WTC11 (cell line): ENCODE results near the gene PRCD. TPM values are rescaled to one million over a fixed set of nuclear protein-coding genes. Genes with fewer than 3 reads are reported as not detected.
"Not testable (repeated sequence)": the region's sequence is repeated elsewhere in the genome, so short reads cannot be mapped to it uniquely, and the experiment has no call there.

ENCODE experiments used
- ATAC-seq: fragments of 200-7000 bp; cut with Tn5 transposase; 2 replicates; pipeline ENCODE4 v1.10.0; 2021; ENCODE audit warnings: mild to moderate bottlenecking, moderate library complexity
- CTCF ChIA-PET: fragments of 300-600 bp; sonication (Branson Sonifier 250); formaldehyde crosslinking; loops from one replicate; lab custom pipeline; 2021; ENCODE audit warnings: antibody characterized with exemption; lab: Charles Lee
- POLR2A ChIA-PET: fragments of 350-600 bp; sonication (Branson Sonifier 250); formaldehyde crosslinking; loops from one replicate; lab custom pipeline; 2021; ENCODE audit warnings: antibody characterized with exemption; lab: Charles Lee
- DNase-seq: peaks from one replicate; pipeline ENCODE4 v3.0.0; 2021; ENCODE audit warnings: low spot score
- H3K27ac Mint-ChIP-seq: 2 replicates; pipeline ENCODE4 v1.8.0; 2021; ENCODE audit warnings: mixed read lengths
- H3K27me3 Mint-ChIP-seq: 2 replicates; pipeline ENCODE4 v1.8.0; 2021; ENCODE audit warnings: low read depth, mild to moderate bottlenecking, moderate library complexity, mixed read lengths
- H3K36me3 Mint-ChIP-seq: 2 replicates; pipeline ENCODE4 v1.8.0; 2021; ENCODE audit warnings: mixed read lengths
- H3K4me1 Mint-ChIP-seq: 2 replicates; pipeline ENCODE4 v1.8.0; 2022; ENCODE audit warnings: mixed read lengths
- H3K4me3 Mint-ChIP-seq: 2 replicates; pipeline ENCODE4 v1.8.0; 2021; ENCODE audit warnings: mild to moderate bottlenecking, moderate library complexity, mixed read lengths
- H3K9me3 Mint-ChIP-seq: 2 replicates; pipeline ENCODE4 v1.8.0; 2021; ENCODE audit warnings: mixed read lengths
- CREB1 ChIP-seq: sonication (generic); formaldehyde crosslinking; IDR thresholded peaks from 2 replicates; pipeline ENCODE4 v1.8.0; 2023; ENCODE audit warnings: mild to moderate bottlenecking, missing genetic modification reagents
- GABPB1 ChIP-seq: sonication (generic); formaldehyde crosslinking; IDR thresholded peaks from 2 replicates; pipeline ENCODE4 v1.8.1; 2023; ENCODE audit warnings: mild to moderate bottlenecking, missing genetic modification reagents
- JAZF1 ChIP-seq: fragments of 250-450 bp; sonication (Bioruptor Pico); IDR thresholded peaks from 2 replicates; pipeline ENCODE4 v1.9.0; 2021; ENCODE audit warnings: moderate library complexity, mild to moderate bottlenecking, inconsistent platforms
- MYBL2 ChIP-seq: sonication (generic); formaldehyde crosslinking; IDR thresholded peaks from 2 replicates; pipeline ENCODE4 v1.8.1; 2023; ENCODE audit warnings: mild to moderate bottlenecking, moderate library complexity, missing genetic modification reagents
- NFATC4 ChIP-seq: fragments of 250-450 bp; sonication (Bioruptor Pico); IDR thresholded peaks from 2 replicates; pipeline ENCODE4 v1.9.0; 2021; ENCODE audit warnings: mild to moderate bottlenecking
- OVOL2 ChIP-seq: fragments of 250-450 bp; sonication (Bioruptor Pico); IDR thresholded peaks from 2 replicates; pipeline ENCODE4 v1.9.0; 2021; ENCODE audit warnings: mild to moderate bottlenecking, borderline replicate concordance
- PRRX2 ChIP-seq: fragments of 250-450 bp; sonication (Bioruptor Pico); IDR thresholded peaks from 2 replicates; pipeline ENCODE4 v1.8.0; 2021; ENCODE audit warnings: mild to moderate bottlenecking
- SMAD4 ChIP-seq: sonication (generic); formaldehyde crosslinking; IDR thresholded peaks from 2 replicates; pipeline ENCODE4 v1.8.0; 2022; ENCODE audit warnings: mild to moderate bottlenecking, missing genetic modification reagents
- TCF7 ChIP-seq: sonication (generic); formaldehyde crosslinking; IDR thresholded peaks from 2 replicates; pipeline ENCODE4 v1.8.0; 2022; ENCODE audit warnings: mild to moderate bottlenecking, low read depth, missing genetic modification reagents, moderate library complexity
- ZNF121 ChIP-seq: sonication (generic); formaldehyde crosslinking; IDR thresholded peaks from 2 replicates; pipeline ENCODE4 v1.8.0; 2023; ENCODE audit warnings: missing genetic modification reagents
- total RNA-seq: library from RNA; stranded (reverse); gene quantifications from 3 replicates; pipeline ENCODE4 v1.2.3, GENCODE V29; 2021
- TF ChIP-seq, protein P1 (sequence below): sonication (generic); formaldehyde crosslinking; IDR thresholded peaks from 2 replicates; pipeline ENCODE4 v1.8.0; 2022; ENCODE audit warnings: missing genetic modification reagents
- TF ChIP-seq, protein P2 (sequence below): sonication (generic); formaldehyde crosslinking; IDR thresholded peaks from 2 replicates; pipeline ENCODE4 v1.8.1; 2023; ENCODE audit warnings: mild to moderate bottlenecking, missing genetic modification reagents
- TF ChIP-seq, protein P3 (sequence below): fragments of 250-450 bp; sonication (Bioruptor Pico); conservative IDR thresholded peaks from 2 replicates; pipeline ENCODE4 v1.9.0; 2021; ENCODE audit warnings: mild to moderate bottlenecking
- TF ChIP-seq, protein P4 (sequence below): sonication (generic); formaldehyde crosslinking; IDR thresholded peaks from 2 replicates; pipeline ENCODE4 v1.8.0; 2023; ENCODE audit warnings: missing genetic modification reagents, mild to moderate bottlenecking, borderline replicate concordance

PRCD gene
- total RNA-seq, 1 experiment from 2014 or later, result 2.7 TPM

DNA sequence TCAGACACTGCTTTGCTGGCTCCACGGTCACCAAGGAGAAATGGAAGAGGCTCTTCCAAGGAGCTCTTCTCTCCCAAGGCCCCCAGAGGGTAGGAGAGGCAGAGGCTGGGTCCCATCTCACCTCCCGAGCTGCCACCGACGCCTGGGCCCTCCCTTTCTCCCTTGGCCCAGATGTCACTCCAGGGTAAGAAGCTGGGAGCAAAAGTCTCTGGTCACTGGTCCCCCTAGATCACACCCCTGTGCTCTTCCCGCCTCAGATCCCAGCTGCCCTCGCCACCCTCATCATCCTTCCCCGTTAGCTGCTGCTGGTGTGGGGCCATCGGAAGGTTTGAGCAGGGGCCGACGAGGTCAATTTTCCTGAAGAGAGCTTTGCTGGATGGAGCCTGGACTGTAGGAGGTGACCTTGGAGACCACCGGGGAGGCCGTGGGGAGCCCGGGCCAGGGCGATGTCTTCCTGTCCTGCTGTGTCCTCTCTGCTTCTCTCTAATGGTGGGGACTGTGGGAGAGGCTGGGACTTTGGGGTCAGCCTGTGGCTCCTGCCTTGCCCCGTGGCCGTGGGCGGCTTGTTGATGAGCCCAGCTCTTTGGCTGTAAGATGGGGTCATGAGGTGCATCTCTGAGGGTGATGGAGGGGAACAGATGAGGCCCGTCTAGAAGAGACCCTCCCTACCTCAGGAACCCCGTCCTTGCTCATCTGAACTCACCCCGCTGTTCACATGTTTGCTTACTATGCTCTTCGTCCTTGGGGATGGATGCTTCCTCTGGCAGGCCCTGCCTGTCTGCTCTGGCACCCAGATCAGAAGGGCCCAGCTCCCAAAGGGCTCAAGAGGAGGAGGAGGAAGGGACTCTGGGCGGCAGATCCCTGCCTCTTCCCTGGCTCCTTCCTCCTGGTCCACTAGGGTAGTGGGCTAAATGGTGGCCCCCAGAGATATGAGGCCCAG lies 27.2 kb upstream of the PRCD start:
- no peaks in the 10 kb centered on the region for H3K36me3 Mint-ChIP-seq
- no peak for DNase-seq
- TF ChIP-seq, protein P1, sequence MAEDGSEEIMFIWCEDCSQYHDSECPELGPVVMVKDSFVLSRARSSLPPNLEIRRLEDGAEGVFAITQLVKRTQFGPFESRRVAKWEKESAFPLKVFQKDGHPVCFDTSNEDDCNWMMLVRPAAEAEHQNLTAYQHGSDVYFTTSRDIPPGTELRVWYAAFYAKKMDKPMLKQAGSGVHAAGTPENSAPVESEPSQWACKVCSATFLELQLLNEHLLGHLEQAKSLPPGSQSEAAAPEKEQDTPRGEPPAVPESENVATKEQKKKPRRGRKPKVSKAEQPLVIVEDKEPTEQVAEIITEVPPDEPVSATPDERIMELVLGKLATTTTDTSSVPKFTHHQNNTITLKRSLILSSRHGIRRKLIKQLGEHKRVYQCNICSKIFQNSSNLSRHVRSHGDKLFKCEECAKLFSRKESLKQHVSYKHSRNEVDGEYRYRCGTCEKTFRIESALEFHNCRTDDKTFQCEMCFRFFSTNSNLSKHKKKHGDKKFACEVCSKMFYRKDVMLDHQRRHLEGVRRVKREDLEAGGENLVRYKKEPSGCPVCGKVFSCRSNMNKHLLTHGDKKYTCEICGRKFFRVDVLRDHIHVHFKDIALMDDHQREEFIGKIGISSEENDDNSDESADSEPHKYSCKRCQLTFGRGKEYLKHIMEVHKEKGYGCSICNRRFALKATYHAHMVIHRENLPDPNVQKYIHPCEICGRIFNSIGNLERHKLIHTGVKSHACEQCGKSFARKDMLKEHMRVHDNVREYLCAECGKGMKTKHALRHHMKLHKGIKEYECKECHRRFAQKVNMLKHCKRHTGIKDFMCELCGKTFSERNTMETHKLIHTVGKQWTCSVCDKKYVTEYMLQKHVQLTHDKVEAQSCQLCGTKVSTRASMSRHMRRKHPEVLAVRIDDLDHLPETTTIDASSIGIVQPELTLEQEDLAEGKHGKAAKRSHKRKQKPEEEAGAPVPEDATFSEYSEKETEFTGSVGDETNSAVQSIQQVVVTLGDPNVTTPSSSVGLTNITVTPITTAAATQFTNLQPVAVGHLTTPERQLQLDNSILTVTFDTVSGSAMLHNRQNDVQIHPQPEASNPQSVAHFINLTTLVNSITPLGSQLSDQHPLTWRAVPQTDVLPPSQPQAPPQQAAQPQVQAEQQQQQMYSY (CRISPR knock-in tag), result no peak
- no peak for TF ChIP-seq PRRX2
- TF ChIP-seq OVOL2 (CRISPR knock-in tag), result no peak
- TF ChIP-seq, protein P2, sequence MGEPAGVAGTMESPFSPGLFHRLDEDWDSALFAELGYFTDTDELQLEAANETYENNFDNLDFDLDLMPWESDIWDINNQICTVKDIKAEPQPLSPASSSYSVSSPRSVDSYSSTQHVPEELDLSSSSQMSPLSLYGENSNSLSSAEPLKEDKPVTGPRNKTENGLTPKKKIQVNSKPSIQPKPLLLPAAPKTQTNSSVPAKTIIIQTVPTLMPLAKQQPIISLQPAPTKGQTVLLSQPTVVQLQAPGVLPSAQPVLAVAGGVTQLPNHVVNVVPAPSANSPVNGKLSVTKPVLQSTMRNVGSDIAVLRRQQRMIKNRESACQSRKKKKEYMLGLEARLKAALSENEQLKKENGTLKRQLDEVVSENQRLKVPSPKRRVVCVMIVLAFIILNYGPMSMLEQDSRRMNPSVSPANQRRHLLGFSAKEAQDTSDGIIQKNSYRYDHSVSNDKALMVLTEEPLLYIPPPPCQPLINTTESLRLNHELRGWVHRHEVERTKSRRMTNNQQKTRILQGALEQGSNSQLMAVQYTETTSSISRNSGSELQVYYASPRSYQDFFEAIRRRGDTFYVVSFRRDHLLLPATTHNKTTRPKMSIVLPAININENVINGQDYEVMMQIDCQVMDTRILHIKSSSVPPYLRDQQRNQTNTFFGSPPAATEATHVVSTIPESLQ (CRISPR knock-in tag), result no peak
- TF ChIP-seq, all 79 proteins: peak for 0
- ChIA-PET POLR2A (no interaction called here), CTCF (interaction anchor here (1.0 to 3.9 kb wide), 7 partner anchors 10 to 115 kb away, joined by 3 to 16 read pairs (median 4); no protein-coding TSS in a partner anchor)
- Mint-ChIP-seq H3K27ac (no peak overlapping the region), H3K4me1 (no peaks in the 10 kb centered on the region), H3K27me3 (peaks cover 12% of the 10 kb centered on the region; the same call in 1 of the 2 replicates), H3K9me3 (no peaks in the 10 kb centered on the region), H3K4me3 (no peak overlapping the region)
- ATAC-seq, result no peak

DNA sequence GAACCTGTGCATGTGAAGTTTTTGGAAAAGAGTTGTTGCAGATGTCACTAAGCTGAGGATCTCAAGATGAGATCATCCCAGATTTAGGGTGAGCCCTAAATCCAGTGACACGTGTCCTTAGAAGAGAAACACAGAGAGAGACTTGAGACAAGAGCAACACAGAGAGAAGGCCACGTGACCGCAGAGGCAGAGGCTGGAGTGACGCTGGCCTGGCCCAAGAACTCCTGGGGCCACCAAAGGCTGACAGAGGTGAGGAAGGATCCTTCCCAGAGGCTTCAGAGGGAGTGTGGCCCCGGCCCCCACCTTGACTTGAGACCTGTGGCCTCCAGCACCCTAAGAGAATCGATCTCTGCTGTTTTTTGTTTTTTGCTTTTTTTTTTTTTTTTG lies 26.5 kb upstream of the PRCD start:
- H3K4me3 Mint-ChIP-seq, result no peak overlapping the region
- TF ChIP-seq SMAD4 (CRISPR knock-in tag) (no peak), ZNF121 (CRISPR knock-in tag) (no peak), GABPB1 (CRISPR knock-in tag) (no peak)
- POLR2A ChIA-PET, result no interaction called here
- no peaks in the 10 kb centered on the region for H3K9me3 Mint-ChIP-seq
- CTCF ChIA-PET, result interaction anchor here (0.6 to 3.9 kb wide), 5 partner anchors 10 to 158 kb away, joined by 3 to 16 read pairs (median 4); no protein-coding TSS in a partner anchor
- no peaks in the 10 kb centered on the region for H3K4me1 Mint-ChIP-seq
- DNase-seq, result no peak
- no peaks in the 10 kb centered on the region for H3K36me3 Mint-ChIP-seq
- H3K27ac Mint-ChIP-seq, result no peak overlapping the region
- peaks cover 6% of the 10 kb centered on the region; the same call in 1 of the 2 replicates for H3K27me3 Mint-ChIP-seq
- ATAC-seq, result no peak

DNA sequence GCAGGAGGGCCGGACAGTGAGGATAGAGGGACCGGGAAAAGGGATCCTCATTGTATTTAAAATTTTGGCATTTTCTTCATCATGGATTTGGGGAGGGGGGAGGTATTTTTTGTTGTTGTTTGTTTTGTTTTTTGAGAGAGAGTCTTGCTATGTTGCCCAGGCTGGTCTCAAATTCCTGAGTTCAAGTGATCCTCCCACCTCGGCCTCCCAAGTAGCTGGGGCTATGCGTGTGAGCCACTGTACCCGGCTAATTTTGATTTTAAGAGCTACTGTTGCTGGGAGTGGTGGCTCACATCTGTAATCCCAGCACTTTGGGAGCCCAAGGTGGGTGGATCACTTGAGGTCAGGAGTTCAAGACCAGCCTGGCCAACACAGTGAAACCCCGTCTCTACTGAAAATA lies 25.5 kb upstream of the PRCD start:
- POLR2A ChIA-PET, H3K4me1 Mint-ChIP-seq: not testable (repeated sequence)
- CTCF ChIA-PET, result interaction anchor here (0.6 to 3.9 kb wide), 3 partner anchors 9 to 250 kb away, joined by 3 to 16 read pairs (median 4); no protein-coding TSS in a partner anchor

DNA sequence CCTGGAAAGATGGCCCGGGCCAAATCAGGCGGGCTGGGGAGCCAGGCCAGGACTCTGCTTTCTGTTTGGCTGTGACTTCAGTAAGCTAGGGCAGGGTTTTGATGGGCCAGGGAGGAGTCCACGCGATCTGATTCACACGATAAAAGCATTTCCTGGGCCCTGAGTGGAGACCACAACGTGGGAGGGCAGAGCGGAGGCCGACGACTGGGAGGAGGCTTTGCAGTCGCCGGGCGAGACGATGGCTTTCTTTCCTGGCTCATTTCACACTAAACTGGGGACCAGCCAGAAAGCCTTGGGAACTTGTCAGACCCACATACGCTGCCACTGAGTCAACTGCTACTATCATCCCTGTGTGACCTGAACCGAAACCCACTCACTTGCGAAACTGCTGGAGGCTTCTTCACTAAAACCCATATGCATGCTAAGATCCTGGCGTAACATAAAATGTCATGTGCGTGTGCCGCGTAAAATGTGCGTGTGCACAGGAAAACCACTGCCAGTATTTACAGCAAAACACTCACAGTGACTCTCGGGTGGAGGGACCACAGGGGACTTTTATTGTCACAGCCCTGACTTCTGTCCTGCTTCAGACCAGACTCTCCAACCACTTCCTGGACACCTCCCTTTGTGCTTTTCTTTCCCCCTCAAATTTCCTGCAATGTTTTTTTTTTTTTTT lies 24.4 kb upstream of the PRCD start:
- no peak overlapping the region for H3K27ac Mint-ChIP-seq
- peaks cover 10% of the 10 kb centered on the region for H3K27me3 Mint-ChIP-seq
- no peak overlapping the region for H3K4me3 Mint-ChIP-seq
- ChIA-PET POLR2A (no interaction called here), CTCF (interaction anchor here (3.9 kb wide), 1 partner anchor 8 kb away, joined by 16 read pairs; no protein-coding TSS in a partner anchor)
- ATAC-seq (no peak), DNase-seq (no peak)
- H3K36me3 Mint-ChIP-seq, result no peaks in the 10 kb centered on the region
- peaks cover 7% of the 10 kb centered on the region for H3K4me1 Mint-ChIP-seq
- no peaks in the 10 kb centered on the region for H3K9me3 Mint-ChIP-seq
- TF ChIP-seq, protein P3, sequence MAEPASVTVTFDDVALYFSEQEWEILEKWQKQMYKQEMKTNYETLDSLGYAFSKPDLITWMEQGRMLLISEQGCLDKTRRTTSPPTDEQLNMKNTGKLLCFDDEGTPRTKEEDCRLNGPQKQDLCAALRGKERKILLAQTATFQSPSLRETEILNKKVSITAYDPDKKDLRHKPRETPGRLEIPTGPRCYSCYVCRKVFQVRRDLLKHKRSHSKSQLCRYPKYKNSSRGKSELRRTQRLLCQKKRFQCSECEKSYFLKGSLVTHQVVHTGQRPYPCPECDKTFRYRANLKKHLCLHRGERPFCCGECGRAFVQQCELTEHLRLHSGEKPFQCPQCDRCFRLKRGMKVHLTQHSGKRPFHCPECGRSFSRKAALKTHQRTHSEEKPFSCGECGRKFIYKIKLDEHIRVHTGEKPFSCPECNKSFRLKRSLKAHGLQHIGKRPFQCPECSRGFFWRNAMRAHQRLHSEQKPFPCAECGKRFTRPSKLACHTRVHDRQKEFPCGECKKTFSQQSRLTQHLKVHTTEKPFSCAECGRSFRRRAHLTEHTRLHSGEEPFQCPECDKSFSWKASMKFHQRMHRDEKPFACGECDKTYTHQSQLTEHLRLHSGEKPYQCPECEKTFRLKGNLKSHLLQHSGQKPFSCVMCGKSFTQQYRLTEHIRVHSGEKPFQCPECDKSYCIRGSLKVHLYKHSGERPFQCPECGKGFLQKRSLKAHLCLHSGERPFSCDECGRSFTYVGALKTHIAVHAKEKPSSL, result no peak
- TF ChIP-seq CREB1 (no peak), JAZF1 (CRISPR knock-in tag) (no peak), MYBL2 (no peak), NFATC4 (no peak), TCF7 (no peak)
- TF ChIP-seq, protein P4, sequence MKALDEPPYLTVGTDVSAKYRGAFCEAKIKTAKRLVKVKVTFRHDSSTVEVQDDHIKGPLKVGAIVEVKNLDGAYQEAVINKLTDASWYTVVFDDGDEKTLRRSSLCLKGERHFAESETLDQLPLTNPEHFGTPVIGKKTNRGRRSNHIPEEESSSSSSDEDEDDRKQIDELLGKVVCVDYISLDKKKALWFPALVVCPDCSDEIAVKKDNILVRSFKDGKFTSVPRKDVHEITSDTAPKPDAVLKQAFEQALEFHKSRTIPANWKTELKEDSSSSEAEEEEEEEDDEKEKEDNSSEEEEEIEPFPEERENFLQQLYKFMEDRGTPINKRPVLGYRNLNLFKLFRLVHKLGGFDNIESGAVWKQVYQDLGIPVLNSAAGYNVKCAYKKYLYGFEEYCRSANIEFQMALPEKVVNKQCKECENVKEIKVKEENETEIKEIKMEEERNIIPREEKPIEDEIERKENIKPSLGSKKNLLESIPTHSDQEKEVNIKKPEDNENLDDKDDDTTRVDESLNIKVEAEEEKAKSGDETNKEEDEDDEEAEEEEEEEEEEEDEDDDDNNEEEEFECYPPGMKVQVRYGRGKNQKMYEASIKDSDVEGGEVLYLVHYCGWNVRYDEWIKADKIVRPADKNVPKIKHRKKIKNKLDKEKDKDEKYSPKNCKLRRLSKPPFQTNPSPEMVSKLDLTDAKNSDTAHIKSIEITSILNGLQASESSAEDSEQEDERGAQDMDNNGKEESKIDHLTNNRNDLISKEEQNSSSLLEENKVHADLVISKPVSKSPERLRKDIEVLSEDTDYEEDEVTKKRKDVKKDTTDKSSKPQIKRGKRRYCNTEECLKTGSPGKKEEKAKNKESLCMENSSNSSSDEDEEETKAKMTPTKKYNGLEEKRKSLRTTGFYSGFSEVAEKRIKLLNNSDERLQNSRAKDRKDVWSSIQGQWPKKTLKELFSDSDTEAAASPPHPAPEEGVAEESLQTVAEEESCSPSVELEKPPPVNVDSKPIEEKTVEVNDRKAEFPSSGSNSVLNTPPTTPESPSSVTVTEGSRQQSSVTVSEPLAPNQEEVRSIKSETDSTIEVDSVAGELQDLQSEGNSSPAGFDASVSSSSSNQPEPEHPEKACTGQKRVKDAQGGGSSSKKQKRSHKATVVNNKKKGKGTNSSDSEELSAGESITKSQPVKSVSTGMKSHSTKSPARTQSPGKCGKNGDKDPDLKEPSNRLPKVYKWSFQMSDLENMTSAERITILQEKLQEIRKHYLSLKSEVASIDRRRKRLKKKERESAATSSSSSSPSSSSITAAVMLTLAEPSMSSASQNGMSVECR (CRISPR knock-in tag), result no peak

More for the DNA sequence above, 25.5 kb upstream of the PRCD start:
- H3K4me3 Mint-ChIP-seq, H3K27me3 Mint-ChIP-seq, H3K27ac Mint-ChIP-seq, H3K9me3 Mint-ChIP-seq, H3K36me3 Mint-ChIP-seq, ATAC-seq, DNase-seq: not testable (repeated sequence)
